ENCODE results near the gene LSP1.

DNA sequence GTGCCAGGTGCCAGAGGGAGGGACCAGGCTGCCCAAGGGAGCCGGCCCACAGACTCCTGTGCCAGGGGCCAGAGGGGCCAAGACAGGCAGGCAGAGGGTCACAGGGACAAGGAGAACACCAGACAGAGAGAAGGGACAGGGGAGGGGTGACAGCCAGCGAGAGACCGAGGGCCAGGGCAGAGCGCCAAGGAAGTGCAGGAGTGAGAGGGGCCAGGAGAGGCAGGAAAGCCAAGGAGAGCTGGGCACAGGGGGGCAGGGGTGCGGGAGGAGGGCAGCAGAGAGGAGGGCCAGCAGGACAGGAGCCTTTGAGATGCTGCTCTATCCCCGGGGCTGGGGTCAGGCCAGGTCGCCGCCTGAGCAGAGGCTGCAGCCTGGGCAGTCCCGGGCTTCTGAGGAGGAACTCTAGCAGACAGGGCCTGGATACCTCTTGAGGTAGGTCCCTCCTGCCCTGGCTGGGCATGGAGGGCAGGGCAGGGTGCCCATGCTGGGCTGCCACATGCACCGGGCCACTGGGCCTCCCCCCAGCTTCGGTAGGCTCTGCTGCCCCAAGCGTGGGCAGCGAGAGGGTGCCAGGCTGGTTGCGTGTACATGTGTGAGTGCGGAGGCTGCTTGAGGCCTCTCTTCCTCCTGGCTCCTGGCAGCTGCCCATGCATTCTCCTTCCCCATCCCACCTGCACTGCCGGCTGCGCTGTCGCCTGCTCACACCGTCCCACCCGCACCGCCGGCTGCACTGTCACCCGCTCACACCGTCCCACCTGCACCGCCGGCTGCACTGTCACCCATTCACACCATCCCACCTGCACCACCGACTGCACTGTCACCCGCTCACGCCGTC lies 12.2 kb downstream of the LSP1 start:
- TF ChIP-seq, protein P1, sequence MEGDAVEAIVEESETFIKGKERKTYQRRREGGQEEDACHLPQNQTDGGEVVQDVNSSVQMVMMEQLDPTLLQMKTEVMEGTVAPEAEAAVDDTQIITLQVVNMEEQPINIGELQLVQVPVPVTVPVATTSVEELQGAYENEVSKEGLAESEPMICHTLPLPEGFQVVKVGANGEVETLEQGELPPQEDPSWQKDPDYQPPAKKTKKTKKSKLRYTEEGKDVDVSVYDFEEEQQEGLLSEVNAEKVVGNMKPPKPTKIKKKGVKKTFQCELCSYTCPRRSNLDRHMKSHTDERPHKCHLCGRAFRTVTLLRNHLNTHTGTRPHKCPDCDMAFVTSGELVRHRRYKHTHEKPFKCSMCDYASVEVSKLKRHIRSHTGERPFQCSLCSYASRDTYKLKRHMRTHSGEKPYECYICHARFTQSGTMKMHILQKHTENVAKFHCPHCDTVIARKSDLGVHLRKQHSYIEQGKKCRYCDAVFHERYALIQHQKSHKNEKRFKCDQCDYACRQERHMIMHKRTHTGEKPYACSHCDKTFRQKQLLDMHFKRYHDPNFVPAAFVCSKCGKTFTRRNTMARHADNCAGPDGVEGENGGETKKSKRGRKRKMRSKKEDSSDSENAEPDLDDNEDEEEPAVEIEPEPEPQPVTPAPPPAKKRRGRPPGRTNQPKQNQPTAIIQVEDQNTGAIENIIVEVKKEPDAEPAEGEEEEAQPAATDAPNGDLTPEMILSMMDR (IDR thresholded peaks at IDR 0.05): no peak
- TF ChIP-seq POLR2AphosphoS5 (IDR thresholded peaks at IDR 0.05; ENCODE audit: low read depth, low read length) (no peak), TCF7L2 (IDR thresholded peaks at IDR 0.05; ENCODE audit: low read depth, low read length) (no peak), SIN3A (IDR thresholded peaks at IDR 0.05; ENCODE audit: borderline replicate concordance, insufficient read depth, low read depth, low read length) (no peak)

Data from Panc1 (cell line).